ENCODE measurements around the gene MRS2.
"Not testable (repeated sequence)": the region's sequence is repeated elsewhere in the genome, so short reads cannot be mapped to it uniquely, and the experiment has no call there.

The MRS2 gene, protein sequence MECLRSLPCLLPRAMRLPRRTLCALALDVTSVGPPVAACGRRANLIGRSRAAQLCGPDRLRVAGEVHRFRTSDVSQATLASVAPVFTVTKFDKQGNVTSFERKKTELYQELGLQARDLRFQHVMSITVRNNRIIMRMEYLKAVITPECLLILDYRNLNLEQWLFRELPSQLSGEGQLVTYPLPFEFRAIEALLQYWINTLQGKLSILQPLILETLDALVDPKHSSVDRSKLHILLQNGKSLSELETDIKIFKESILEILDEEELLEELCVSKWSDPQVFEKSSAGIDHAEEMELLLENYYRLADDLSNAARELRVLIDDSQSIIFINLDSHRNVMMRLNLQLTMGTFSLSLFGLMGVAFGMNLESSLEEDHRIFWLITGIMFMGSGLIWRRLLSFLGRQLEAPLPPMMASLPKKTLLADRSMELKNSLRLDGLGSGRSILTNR

GRCh38 chr6:24402697-24403500 is at the start of gene MRS2:
Gene MRS2 (plus strand): TSS chr6:24402936. CDS start chr6:24403047, 111 bp downstream.
- peak; percentile 71 for DNase-seq (ENCODE audit: low read depth)

DNA sequence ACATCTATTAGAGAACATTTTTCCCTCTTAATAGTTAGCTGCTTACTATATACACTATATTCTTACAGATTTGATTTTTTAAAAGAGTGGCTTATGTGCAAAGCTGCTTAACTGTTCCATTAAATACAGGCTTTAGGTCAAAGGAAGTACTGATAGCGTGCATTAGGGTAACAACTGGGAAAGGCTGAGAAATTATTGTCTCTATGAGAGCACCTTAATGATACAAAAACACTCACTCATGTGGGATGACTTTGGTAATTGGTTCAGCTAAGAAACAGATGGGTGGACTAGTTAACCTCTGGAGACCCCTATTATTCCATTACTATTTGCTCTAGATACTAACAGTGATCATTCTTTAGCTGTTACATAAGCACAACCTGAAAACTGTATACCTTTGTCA is 48.9 kb upstream of the MRS2 start:
- no peak for DNase-seq (ENCODE audit: low read depth)

DNA sequence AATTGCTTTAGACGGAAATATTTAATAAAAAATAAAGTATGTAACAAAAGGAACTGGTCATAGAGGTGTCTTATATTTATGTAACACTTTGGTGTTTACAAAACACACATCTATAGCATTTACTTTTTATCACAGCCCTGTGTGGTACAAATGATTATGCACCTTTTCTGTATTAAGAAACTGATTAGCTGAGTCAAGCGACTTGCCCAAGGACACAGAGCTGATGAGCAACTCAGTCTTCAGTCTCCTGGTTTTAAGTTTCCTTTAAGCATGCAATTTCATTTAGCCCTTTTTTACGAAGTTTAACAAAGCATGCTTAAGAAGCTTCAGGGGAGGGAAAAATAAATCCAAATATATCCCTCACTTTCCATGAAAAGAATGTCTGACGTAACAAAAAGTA is 47.3 kb upstream of the MRS2 start:
- DNase-seq (ENCODE audit: low read depth), result no peak

DNA sequence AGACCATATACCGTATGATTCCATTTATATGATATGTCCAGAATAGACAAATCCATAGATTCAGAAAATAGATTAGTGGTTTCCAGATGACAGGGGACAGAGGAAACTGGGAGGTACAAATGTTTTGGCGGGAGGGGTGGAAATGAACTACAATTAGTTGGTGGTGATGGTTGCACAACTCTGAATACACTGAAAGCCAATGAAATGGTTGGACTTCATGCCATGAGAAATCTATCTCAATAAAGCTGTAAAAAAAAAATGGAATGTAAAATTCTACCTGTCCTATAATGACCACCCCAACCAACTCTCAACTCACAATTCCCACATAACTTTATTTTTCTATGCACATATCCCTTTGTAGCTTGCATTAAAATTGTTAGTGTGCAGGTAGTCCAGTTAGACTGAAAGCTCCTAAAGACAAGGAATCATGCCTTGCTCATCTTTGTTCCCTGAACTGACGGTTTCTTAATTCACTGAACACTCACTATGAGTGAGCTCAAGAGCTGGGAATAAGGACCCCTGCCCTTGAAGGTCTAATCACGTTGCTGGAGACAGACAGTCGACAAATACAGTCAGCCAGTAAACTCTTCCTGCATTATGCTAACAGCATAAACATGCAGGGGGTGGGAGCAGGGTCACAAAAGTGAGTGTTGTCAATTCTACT is 46.3 kb upstream of the MRS2 start:
- no peak for DNase-seq (ENCODE audit: low read depth)

DNA sequence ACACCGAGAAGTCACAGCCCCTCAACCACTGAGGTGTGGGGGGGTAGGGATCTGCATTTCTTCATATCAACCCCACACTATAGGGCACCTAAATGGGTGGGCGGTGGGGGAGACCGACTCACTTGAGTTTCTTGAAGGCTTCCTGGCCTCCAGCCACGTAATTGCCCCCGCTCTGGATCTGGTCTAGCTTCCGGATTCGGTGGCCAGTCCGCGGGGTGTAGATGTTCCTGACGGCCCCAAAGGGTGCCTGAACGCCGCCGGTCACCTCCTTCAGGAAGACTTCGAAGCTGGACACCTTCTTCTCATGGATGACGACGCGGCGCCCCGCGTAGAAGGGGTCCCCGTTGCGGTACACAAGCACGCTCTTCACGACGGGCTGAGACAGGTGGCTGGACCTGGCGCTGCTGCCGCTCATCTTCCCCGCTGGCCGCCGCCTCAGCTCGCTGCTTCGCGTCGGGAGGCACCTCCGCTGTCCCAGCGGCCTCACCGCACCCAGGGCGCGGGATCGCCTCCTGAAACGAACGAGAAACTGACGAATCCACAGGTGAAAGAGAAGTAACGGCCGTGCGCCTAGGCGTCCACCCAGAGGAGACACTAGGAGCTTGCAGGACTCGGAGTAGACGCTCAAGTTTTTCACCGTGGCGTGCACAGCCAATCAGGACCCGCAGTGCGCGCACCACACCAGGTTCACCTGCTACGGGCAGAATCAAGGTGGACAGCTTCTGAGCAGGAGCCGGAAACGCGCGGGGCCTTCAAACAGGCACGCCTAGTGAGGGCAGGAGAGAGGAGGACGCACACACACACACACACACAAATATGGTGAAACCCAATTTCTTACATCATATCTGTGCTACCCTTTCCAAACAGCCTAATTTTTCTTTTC is 45.2 kb upstream of the MRS2 start, which contains the start of gene DCDC2:
Gene DCDC2, minus strand, starts transcription at position 724 of the 883 bp plus-strand sequence. Its CDS starts 309 bp downstream, at position 415.
- peak; percentile 15 for DNase-seq (ENCODE audit: low read depth)

DNA sequence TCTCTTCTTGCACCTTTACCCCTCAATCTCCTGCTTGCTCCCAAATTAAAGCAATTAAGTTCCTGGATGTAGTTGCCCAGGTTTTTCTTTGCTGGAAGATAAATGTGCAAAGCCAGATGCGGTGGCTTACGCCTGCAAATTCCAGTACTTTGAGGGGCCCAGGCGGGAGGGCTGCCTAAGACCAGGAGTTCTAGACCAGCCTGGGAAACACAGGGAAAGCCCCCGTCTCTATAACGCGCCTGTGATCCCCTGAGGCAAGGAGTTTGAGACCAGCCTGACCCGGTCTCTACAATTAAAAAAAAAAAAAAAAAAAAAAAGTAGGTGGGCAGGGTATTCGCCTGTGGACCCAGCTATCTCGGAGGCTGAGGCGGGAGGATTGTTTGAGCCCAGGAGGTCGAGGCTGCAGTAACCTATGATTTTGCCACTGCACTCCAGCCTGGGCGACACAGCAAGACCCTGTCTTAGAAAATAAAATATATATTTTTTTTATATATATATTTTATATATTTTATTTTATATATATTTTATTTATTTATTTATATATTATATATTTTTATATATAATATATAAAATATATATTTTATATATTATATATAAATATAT is 44.4 kb upstream of the MRS2 start:
- DNase-seq (ENCODE audit: low read depth), result no peak

DNA sequence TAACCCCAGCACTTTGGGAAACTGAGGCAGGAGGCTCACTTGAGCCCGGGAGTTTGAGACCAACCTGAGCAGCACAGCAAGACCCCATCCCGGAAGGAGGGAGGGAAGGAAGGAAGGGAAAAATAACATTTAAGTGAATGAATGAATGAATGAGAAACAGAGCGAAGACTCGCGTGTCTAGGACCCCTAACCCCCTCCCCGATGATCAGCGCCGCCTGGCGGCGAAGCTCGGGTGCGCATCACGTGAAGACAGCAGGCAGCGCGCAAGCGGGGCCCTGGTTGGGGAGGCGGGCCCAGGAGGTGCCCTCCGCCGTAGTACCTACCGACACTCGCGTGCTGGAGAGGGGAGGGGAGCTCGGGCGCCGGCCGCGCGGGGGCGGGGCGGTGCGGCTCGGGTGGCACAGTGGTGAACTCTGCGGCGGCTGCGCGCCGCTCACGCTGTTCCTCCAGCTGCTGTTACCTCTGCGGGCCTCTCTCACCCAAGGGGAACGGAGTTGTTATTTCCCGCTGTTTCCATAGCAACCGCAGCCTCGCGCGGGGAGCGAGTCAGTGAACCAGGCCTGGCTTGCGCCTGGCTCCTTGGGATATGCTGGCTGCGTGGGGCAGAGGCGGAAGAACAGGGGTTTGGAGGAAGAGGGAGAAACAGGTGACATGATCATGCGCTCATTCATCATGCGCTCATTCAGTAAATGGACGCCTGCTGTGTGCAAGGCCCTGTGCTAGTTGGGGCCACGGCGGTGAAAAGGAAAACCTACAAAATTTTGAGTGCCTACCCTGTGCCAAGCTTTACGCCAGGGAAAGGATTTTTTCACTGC is 42.9 kb upstream of the MRS2 start:
- peak; percentile 63 for DNase-seq (ENCODE audit: low read depth)

- DNase-seq (ENCODE audit: low read depth), result not testable (repeated sequence)
These were observed 40.4 kb upstream of the MRS2 start for GRCh38 chr6:24362363-24362762.

DNA sequence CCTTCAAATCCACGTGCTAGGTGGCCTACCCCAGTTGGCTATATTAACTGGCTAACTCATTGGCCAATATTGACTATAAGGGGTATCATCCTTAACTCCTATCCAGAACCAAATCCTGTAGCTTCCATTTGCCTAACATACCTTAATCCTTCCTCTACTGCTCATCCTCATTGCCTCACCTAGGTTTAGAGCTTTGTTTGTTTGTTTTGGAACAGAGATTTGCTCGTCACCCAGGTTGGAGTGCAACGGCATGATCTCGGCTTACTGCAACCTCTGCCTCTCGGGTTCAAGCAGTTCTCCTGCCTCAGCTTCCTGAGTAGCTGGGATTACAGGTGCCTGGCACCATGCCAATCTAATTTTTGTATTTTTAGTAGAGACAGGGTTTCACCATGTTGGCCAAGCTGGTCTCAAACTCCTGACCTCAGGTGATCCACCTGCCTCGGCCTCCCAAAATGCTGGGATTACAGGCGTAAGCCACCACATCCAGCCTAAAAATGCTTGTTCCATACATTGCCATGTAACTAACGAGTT is 37.6 kb upstream of the MRS2 start:
- DNase-seq (ENCODE audit: low read depth), result not testable (repeated sequence)

GRCh38 chr6:24374612-24375011 is 28.1 kb upstream of the MRS2 start:
- no peak for DNase-seq (ENCODE audit: low read depth)

DNA sequence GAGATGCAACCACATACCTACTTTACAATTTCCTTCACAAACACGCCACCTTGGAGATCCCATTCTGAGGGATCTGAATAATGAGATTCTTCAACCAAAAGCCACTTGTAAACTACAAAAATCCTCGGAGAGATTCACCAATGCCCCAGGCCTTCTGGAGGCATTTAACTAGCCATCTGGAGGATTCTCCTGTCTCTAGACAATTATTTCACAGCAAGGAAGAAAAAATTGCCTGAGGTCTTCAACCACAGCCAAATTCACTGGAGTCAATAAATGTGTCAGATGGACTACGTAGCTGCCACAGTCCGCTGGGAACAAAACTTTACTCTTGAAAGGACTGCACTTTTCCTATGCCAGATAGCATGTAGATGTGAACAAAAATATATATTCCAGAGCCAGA is 25.9 kb upstream of the MRS2 start:
- DNase-seq (ENCODE audit: low read depth), result no peak

DNA sequence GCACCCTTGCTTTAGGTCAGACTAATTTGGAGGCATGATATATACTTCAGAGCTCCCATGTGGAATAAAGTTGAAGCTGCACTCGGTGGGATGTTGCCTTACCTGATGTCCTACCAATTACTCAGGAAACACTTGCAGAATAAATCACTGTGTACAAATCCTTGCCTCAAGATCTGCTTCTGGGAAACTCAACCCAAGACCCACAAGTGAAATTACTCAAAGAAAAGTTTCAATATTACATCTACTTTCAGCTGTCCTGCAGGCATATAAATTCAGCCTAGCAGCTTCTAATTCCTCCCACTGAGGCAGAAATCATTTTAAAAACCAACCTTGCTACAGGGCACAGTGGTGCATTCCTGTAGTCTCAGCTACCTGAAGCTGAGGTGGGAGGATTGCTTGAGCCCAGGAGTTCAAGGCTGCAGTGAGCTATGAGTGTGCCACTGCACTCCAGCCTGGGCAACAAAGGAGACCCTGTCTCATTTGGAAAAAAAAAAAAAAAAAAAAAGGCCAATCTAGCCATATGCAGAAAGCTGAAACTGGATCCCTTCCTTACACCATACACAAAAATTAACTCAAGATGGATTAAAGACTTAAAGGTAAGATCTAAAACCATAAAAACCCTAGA is 24.2 kb upstream of the MRS2 start:
- no peak for DNase-seq (ENCODE audit: low read depth)

DNA sequence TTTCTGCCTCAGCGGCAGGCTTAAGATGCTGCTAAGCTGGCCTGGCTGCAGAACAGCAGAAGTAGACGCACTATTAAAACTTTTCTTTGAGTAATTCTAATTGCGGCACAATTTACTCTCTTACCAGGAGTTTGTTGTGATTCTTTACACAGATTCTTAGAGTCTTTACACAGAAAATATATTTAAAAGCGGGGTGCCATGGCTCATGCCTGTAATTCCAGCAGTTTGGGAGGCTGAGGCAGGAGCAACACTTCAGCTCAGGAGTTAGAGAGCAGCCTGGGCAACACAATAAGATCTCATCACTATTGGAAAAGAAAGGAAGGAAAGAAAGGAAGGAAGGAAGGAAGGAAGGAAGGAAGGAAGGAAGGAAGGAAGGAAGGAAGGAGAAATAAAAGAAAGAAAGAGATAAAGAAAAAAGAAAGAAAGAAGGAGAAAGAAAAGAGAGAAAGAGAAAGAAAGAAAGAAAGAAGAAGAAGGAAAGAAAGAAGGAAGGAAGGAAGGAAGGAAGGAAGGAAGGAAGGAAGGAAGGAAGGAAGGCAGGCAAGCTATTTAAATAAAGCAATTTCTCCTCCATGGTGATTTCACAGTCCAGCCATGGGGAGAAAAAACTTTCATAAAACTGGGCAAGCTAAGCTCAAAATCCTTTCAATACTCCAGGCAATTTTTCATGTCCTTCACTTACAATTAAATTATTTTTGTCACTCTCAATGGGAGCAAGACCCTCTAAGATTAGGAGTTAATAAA is 21.1 kb upstream of the MRS2 start:
- no peak for DNase-seq (ENCODE audit: low read depth)

- DNase-seq (ENCODE audit: low read depth), result no peak
These were observed 20.6 kb upstream of the MRS2 start for GRCh38 chr6:24382220-24382540.

DNA sequence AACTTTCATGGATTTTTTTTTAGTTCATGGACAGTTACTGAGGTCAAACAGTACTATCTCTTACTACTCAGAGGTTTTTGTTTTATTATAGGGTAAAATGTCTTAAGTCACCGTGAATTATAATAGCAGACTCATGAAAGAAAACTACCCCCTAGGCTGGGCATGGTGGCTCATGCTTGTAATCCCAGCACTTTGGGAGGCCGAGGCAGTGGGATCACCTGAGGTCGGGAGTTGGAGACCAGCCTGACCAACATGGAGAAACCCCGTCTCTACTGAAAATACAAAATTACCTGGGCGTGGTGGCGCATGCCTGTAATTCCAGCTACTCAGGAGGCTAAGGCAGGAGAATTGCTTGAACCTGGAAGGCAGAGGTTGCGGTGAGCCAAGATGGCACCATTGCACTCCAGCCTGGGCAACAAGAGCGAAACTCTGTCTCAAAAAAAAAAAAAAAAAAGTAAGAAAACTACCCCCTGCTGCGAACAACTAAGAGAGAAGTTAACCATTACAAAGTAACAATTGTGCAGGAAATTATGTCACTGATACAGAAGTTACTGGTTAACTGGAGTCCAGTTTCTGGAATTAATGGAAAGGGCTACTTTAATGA is 19.7 kb upstream of the MRS2 start:
- DNase-seq (ENCODE audit: low read depth), result not testable (repeated sequence)

DNA sequence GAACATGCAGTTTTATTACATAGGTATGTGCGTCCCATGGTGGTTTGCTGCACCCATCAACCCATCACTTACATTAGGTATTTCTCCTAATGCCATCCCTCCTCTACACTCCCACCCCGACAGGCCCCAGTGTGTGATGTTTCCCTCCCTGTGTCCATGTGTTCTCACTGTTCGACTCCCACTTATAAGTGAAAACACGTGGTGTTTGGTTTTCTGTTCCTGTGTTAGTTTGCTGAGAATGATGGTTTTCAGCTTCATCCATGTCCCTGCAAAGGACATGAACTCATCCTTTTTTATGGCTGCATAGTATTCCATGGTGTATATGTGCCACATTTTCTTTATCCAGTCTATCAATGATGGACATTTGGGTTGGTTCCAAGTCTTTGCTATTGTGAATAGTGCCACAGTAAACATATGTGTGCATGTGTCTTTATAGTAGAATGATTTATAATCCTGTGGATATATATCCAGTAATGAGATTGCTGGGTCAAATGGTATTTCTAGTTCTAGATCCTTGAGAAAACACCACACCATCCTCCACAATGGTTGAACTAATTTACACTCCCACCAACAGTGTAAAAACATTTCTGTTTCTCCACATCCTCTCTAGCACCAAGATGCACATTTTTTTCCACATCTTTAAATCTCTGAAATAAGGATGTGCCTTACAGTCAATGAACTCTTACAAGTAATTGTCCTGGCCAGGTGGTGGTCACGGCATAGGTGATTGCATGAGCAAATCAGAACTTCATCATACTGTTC is 18.2 kb upstream of the MRS2 start:
- not testable (repeated sequence) for DNase-seq (ENCODE audit: low read depth)

- DNase-seq (ENCODE audit: low read depth), result no peak
These were observed 17.0 kb upstream of the MRS2 start for GRCh38 chr6:24385536-24386269.
